WTC11 (cell line): Measurements from ENCODE around the gene WDSUB1. TPM values are rescaled to one million over a fixed set of nuclear protein-coding genes. Genes with fewer than 3 reads are reported as not detected.

ENCODE experiments used
- ATAC-seq: fragments of 200-7000 bp; cut with Tn5 transposase; 2 replicates; pipeline ENCODE4 v1.10.0; 2021; ENCODE audit warnings: mild to moderate bottlenecking, moderate library complexity
- CTCF ChIA-PET: fragments of 300-600 bp; sonication (Branson Sonifier 250); formaldehyde crosslinking; loops from one replicate; lab custom pipeline; 2021; ENCODE audit warnings: antibody characterized with exemption; lab: Charles Lee
- POLR2A ChIA-PET: fragments of 350-600 bp; sonication (Branson Sonifier 250); formaldehyde crosslinking; loops from one replicate; lab custom pipeline; 2021; ENCODE audit warnings: antibody characterized with exemption; lab: Charles Lee
- DNase-seq: peaks from one replicate; pipeline ENCODE4 v3.0.0; 2021; ENCODE audit warnings: low spot score
- H3K27ac Mint-ChIP-seq: 2 replicates; pipeline ENCODE4 v1.8.0; 2021; ENCODE audit warnings: mixed read lengths
- H3K27me3 Mint-ChIP-seq: 2 replicates; pipeline ENCODE4 v1.8.0; 2021; ENCODE audit warnings: low read depth, mild to moderate bottlenecking, moderate library complexity, mixed read lengths
- H3K36me3 Mint-ChIP-seq: 2 replicates; pipeline ENCODE4 v1.8.0; 2021; ENCODE audit warnings: mixed read lengths
- H3K4me1 Mint-ChIP-seq: 2 replicates; pipeline ENCODE4 v1.8.0; 2022; ENCODE audit warnings: mixed read lengths
- H3K4me3 Mint-ChIP-seq: 2 replicates; pipeline ENCODE4 v1.8.0; 2021; ENCODE audit warnings: mild to moderate bottlenecking, moderate library complexity, mixed read lengths
- H3K9me3 Mint-ChIP-seq: 2 replicates; pipeline ENCODE4 v1.8.0; 2021; ENCODE audit warnings: mixed read lengths
- AFF4 ChIP-seq: sonication (generic); formaldehyde crosslinking; IDR thresholded peaks from 2 replicates; pipeline ENCODE4 v1.8.1; 2023; ENCODE audit warnings: mild to moderate bottlenecking, missing genetic modification reagents, borderline replicate concordance
- CDX4 ChIP-seq: fragments of 250-450 bp; sonication (Bioruptor Pico); IDR thresholded peaks from 2 replicates; pipeline ENCODE4 v1.9.0; 2021; ENCODE audit warnings: moderate library complexity, mild to moderate bottlenecking, inconsistent platforms, borderline replicate concordance
- CTCF ChIP-seq: fragments of 200-600 bp; IDR thresholded peaks from 2 replicates; pipeline ENCODE4 v1.8.0; 2022; ENCODE audit warnings: antibody characterized with exemption
- FOXJ3 ChIP-seq: sonication (generic); formaldehyde crosslinking; IDR thresholded peaks from 2 replicates; pipeline ENCODE4 v1.9.0; 2021; ENCODE audit warnings: missing genetic modification reagents, mild to moderate bottlenecking, borderline replicate concordance
- HMGXB4 ChIP-seq: sonication (generic); formaldehyde crosslinking; IDR thresholded peaks from 2 replicates; pipeline ENCODE4 v1.8.1; 2023; ENCODE audit warnings: mild to moderate bottlenecking, moderate library complexity, missing genetic modification reagents
- NFE2L1 ChIP-seq: sonication (generic); formaldehyde crosslinking; IDR thresholded peaks from 2 replicates; pipeline ENCODE4 v1.8.1; 2023; ENCODE audit warnings: missing genetic modification reagents
- RELA ChIP-seq: sonication (generic); formaldehyde crosslinking; IDR thresholded peaks from 2 replicates; pipeline ENCODE4 v1.8.1; 2022; ENCODE audit warnings: missing genetic modification reagents, mild to moderate bottlenecking, borderline replicate concordance
- TCF7 ChIP-seq: sonication (generic); formaldehyde crosslinking; IDR thresholded peaks from 2 replicates; pipeline ENCODE4 v1.8.0; 2022; ENCODE audit warnings: mild to moderate bottlenecking, low read depth, missing genetic modification reagents, moderate library complexity
- TEAD4 ChIP-seq: sonication (generic); formaldehyde crosslinking; IDR thresholded peaks from 2 replicates; pipeline ENCODE4 v1.8.0; 2022; ENCODE audit warnings: mild to moderate bottlenecking, missing genetic modification reagents
- TP53 ChIP-seq: sonication (generic); formaldehyde crosslinking; IDR thresholded peaks from 2 replicates; pipeline ENCODE4 v1.8.1; 2023; ENCODE audit warnings: mild to moderate bottlenecking, missing genetic modification reagents
- USF1 ChIP-seq: sonication (generic); formaldehyde crosslinking; IDR thresholded peaks from 2 replicates; pipeline ENCODE4 v1.8.0; 2022; ENCODE audit warnings: mild to moderate bottlenecking, missing genetic modification reagents
- ZMAT4 ChIP-seq: fragments of 250-450 bp; sonication (Bioruptor Pico); IDR thresholded peaks from 2 replicates; pipeline ENCODE4 v1.9.0; 2021; ENCODE audit warnings: mild to moderate bottlenecking
- ZNF317 ChIP-seq: sonication (generic); formaldehyde crosslinking; IDR thresholded peaks from 2 replicates; pipeline ENCODE4 v1.8.1; 2023; ENCODE audit warnings: low read depth, mild to moderate bottlenecking, moderate library complexity, missing genetic modification reagents, borderline replicate concordance
- total RNA-seq: library from RNA; stranded (reverse); gene quantifications from 3 replicates; pipeline ENCODE4 v1.2.3, GENCODE V29; 2021

WDSUB1 gene
- total RNA-seq, 1 experiment from 2014 or later = 5.8 TPM

- Mint-ChIP-seq H3K36me3 (peaks cover 7% of the 10 kb centered on the region), H3K27ac (no peak overlapping the region), H3K4me1 (peaks cover 5% of the 10 kb centered on the region; the same call in 1 of the 2 replicates), H3K4me3 (no peak overlapping the region), H3K9me3 (no peaks in the 10 kb centered on the region), H3K27me3 (no peaks in the 10 kb centered on the region)
- DNase-seq (no peak), ATAC-seq (no peak)
- no peak for TF ChIP-seq CDX4
- TF ChIP-seq HMGXB4 = no peak
- no peak for TF ChIP-seq ZMAT4 (CRISPR knock-in tag)
- TF ChIP-seq AFF4 (CRISPR knock-in tag) = no peak
- no peak for TF ChIP-seq RELA (CRISPR knock-in tag)
- TF ChIP-seq USF1 (CRISPR knock-in tag) = no peak
- TF ChIP-seq NFE2L1 (CRISPR knock-in tag) = no peak
- no peak for TF ChIP-seq TP53 (CRISPR knock-in tag)
- POLR2A ChIA-PET = interaction anchor here (0.7 kb wide), 1 partner anchor 704 kb away, joined by 3 read pairs; no protein-coding TSS in a partner anchor
- CTCF ChIA-PET = interaction anchor here (1.8 kb wide), 1 partner anchor 108 kb away, joined by 5 read pairs; no protein-coding TSS in a partner anchor
These were observed 59.7 kb downstream of the WDSUB1 start for GRCh38 chr2:159226608-159227385.

- peak overlapping the region; percentile 63; the same call in 1 of the 2 replicates for H3K27ac Mint-ChIP-seq
- no peaks in the 10 kb centered on the region for H3K9me3 Mint-ChIP-seq
- POLR2A ChIA-PET = interaction anchor here (0.7 kb wide), 1 partner anchor 704 kb away, joined by 3 read pairs; no protein-coding TSS in a partner anchor
- H3K36me3 Mint-ChIP-seq = peaks cover 7% of the 10 kb centered on the region
- TF ChIP-seq HMGXB4 (no peak), ZNF317 (CRISPR knock-in tag) (no peak), FOXJ3 (CRISPR knock-in tag) (no peak), TEAD4 (no peak), CTCF (no peak), TCF7 (CRISPR knock-in tag) (no peak)
- H3K27me3 Mint-ChIP-seq = no peaks in the 10 kb centered on the region
- CTCF ChIA-PET = no interaction called here
- H3K4me3 Mint-ChIP-seq = no peak overlapping the region
- ATAC-seq (no peak), DNase-seq (no peak)
- H3K4me1 Mint-ChIP-seq = peaks cover 5% of the 10 kb centered on the region; the same call in 1 of the 2 replicates
These were observed 60.4 kb downstream of the WDSUB1 start for GRCh38 chr2:159226059-159226461.
